Brain microvascular endothelial cell (primary cell): ENCODE measurements around the gene ADGRA3.
A peak's percentile ranks its signal among the peaks of the same experiment; 100 is the strongest.
"Not testable (repeated sequence)": the region's sequence is repeated elsewhere in the genome, so short reads cannot be mapped to it uniquely, and the experiment has no call there.

Source experiments
- DNase-seq: peaks from one replicate; pipeline ENCODE4 v3.0.0-alpha.2; 2020
- H3K27ac ChIP-seq: fragments of 250-450 bp; sonication (Bioruptor Pico); 2 replicates; pipeline ENCODE4 v1.5.1; 2020; ENCODE audit warnings: mild to moderate bottlenecking, moderate library complexity
- H3K27me3 ChIP-seq: fragments of 250-450 bp; sonication (Bioruptor Pico); replicated peaks from 2 replicates; pipeline ENCODE4 v1.5.1; 2020; ENCODE audit warnings: mild to moderate bottlenecking
- H3K36me3 ChIP-seq: fragments of 250-450 bp; sonication (Bioruptor Pico); replicated peaks from 2 replicates; pipeline ENCODE4 v1.5.1; 2020; ENCODE audit warnings: mild to moderate bottlenecking
- H3K4me3 ChIP-seq: 2 replicates; pipeline ENCODE4 v1.5.1; 2011; ENCODE audit warnings: low read depth, mild to moderate bottlenecking, control low read depth, low read length, moderate library complexity
- in situ Hi-C: cut with HindIII; loops from 2 replicates; pipeline ENCODE4 v1.10.0; 2017; ENCODE audit warnings: low sequenced_read_pairs, low pct_ligation_motif_present
- TF ChIP-seq, protein P1 (sequence below): IDR thresholded peaks from 2 replicates; pipeline ENCODE4 v1.5.1; 2011; ENCODE audit warnings: low read depth, mild to moderate bottlenecking, moderate library complexity, low read length, control low read depth, inconsistent platforms; ENCODE audit errors: missing control alignments

Gene ADGRA3

DNA sequence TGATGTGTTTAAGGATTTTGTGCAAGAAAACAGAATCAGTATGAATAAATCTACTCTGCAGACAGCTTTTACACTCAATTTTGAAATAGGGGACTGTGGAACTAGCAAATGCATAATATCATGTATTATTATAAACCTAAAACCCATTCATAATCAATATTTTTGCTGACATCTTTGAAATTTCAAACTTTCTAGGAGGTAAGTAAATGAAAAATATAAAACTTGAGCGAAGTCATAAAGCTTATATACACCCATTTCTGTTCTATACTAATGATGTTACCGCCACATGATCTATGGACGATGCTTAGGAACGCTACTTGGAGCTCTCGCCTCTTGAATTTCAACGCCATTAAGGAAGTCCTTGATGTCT, 38.1 kb downstream of the ADGRA3 start:
- H3K36me3 ChIP-seq, result no peaks in the 10 kb centered on the region
- H3K27me3 ChIP-seq, result no peaks in the 10 kb centered on the region
- no peak for DNase-seq
- H3K27ac ChIP-seq, result no peak overlapping the region
- TF ChIP-seq, protein P1, sequence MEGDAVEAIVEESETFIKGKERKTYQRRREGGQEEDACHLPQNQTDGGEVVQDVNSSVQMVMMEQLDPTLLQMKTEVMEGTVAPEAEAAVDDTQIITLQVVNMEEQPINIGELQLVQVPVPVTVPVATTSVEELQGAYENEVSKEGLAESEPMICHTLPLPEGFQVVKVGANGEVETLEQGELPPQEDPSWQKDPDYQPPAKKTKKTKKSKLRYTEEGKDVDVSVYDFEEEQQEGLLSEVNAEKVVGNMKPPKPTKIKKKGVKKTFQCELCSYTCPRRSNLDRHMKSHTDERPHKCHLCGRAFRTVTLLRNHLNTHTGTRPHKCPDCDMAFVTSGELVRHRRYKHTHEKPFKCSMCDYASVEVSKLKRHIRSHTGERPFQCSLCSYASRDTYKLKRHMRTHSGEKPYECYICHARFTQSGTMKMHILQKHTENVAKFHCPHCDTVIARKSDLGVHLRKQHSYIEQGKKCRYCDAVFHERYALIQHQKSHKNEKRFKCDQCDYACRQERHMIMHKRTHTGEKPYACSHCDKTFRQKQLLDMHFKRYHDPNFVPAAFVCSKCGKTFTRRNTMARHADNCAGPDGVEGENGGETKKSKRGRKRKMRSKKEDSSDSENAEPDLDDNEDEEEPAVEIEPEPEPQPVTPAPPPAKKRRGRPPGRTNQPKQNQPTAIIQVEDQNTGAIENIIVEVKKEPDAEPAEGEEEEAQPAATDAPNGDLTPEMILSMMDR, result no peak
- no peak overlapping the region for H3K4me3 ChIP-seq
- in situ Hi-C loops, result no loop called here

DNA sequence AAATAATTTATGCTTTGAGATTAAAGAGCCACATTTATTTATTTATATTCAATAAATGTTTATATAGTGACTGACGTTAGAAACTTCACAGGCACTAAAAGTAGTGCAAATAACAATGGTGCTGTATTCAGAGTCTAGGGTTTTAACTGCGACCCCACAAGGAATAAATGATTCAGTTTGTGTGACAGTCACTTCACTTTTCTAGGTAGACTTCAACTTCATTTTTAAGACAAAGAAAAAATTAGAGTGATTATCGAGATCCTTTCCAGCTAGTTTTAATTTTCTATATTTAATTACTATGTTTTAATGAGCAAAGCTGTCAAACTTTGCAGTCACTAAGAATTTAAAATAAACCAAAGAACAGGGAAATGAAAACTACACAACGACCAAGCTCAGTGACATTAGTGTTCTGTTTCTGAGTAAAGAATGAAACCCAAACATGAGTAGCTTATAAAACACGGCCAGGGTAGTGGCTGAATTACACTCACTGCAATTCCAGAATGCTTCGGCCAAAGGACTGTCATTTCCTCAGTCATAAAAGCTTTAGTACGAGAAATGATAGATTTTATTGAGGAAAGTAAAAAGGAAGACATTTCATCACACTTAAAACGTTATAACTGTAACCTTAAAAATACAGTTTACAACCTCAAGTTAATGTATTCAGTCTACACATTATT, 38.6 kb downstream of the ADGRA3 start:
- Histone ChIP-seq H3K4me3 (no peak overlapping the region), H3K27me3 (no peaks in the 10 kb centered on the region), H3K36me3 (no peaks in the 10 kb centered on the region), H3K27ac (no peak overlapping the region)
- DNase-seq, result no peak
- in situ Hi-C loops, result no loop called here
- TF ChIP-seq, protein P1, result no peak

DNA sequence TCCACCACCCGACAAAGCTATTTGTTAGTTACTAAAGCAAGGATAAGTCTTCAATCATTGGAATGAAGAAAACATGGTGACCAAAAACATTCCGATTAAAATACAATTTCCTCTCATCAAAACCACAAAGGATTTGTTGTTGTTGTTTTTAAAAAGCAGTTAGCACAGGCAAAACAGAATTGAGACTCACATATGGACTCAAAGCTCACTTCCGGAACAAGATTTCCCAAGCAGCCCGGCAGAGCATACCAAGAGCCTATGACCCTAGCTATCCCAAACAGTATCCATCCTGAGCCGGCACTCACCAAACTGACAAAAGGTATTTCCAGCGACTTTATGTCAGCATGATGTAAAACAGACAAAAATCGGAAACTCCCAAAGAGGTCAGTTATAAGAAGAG, 39.9 kb downstream of the ADGRA3 start:
- TF ChIP-seq, protein P1, result no peak
- Histone ChIP-seq H3K27ac (peak overlapping the region; percentile 41), H3K27me3 (no peaks in the 10 kb centered on the region), H3K4me3 (no peak overlapping the region), H3K36me3 (no peaks in the 10 kb centered on the region)
- no peak for DNase-seq
- in situ Hi-C loops, result no loop called here

DNA sequence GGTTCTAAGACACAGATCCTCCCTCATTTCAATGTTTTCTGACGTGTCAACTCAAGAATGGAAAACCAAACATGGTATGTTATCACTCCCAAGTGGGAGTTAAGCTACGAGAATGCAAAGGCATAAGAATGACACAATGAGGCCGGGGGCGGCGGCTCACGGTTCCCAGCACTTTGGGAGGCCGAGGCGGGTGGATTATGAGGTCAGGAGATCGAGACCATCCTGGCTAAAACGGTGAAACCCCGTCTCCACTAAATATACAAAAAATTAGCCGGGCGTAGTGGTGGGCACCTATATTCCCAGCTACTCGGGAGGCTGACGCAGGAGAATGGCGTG, 40.6 kb downstream of the ADGRA3 start:
- H3K36me3 ChIP-seq, H3K4me3 ChIP-seq, in situ Hi-C loops, H3K27me3 ChIP-seq: not testable (repeated sequence)
- DNase-seq, result peak; percentile 76
- H3K27ac ChIP-seq, result peak overlapping the region; percentile 41

DNA sequence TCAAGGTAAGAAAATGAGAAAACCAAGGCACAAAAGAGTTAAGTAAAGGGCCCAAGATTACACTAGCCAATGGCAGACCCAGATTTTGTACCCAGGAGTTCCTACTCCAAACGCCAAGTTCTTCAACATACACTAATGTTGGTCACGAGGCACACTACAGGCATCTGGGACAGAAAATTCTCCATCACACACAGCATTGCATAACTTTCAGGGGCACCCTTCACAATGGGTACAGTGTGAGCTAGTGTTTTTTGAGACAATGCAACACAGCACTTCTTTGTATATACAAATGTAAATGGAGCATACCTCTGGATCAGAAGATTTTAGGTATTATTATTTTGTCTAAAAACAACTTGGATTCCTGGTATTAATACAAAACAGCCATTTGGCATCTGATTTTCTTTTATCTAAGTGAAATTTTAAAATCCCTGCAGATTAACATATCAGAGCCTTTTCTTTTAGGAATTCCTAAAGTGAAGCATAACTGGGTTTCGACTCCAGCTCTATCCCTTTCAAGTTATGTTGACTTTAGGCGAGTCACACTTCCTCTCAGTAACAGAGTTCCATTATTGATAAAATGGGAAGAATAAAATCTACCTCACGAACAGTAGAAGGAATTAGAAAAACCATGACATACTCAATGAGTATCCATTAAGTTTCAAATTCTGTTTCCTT, 41.1 kb downstream of the ADGRA3 start:
- Histone ChIP-seq H3K36me3 (no peaks in the 10 kb centered on the region), H3K27me3 (no peaks in the 10 kb centered on the region), H3K27ac (peak overlapping the region; percentile 41), H3K4me3 (no peak overlapping the region)
- in situ Hi-C loops, result no loop called here
- peak; percentile 25 for DNase-seq
- TF ChIP-seq, protein P1, result no peak

DNA sequence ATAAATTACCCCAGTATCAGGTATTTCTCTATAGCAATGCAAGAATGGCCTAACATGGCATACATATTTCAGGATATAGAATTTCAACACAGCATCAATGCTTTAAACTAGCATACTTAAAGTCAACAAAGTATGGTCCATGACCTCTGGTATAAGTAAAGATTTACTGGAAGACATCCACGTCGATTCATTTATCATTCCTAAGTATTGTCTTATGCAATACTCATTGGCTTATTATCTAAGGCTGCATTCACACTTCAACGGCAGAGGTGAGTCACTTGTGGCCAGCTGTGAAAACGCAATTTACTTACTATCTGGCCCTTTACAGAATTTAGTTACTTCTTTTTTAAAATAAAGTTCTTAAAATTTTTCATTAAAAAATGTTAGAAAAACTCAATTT, 42.6 kb downstream of the ADGRA3 start:
- Histone ChIP-seq H3K27ac (peak overlapping the region; percentile 7), H3K27me3 (no peaks in the 10 kb centered on the region), H3K36me3 (no peaks in the 10 kb centered on the region), H3K4me3 (no peak overlapping the region)
- DNase-seq, result peak; percentile 66
- in situ Hi-C loops, result no loop called here
- TF ChIP-seq, protein P1, result no peak
